ACHN (cell line): Measurements from ENCODE around the gene OR8A1.
"Not testable (repeated sequence)": the region's sequence is repeated elsewhere in the genome, so short reads cannot be mapped to it uniquely, and the experiment has no call there.

ENCODE experiments used
- DNase-seq: peaks from one replicate; pipeline ENCODE4 v3.0.0-alpha.2; 2015
- in situ Hi-C: cut with HindIII; loops from 2 replicates; pipeline ENCODE4 v1.10.0; 2017; ENCODE audit warnings: low sequenced_read_pairs, low pct_ligation_motif_present, low pct_unique_long_range_greater_than_20kb

OR8A1 gene

GRCh38 chr11:124584681-124585372 is 15.0 kb downstream of the OR8A1 start:
- DNase-seq = no peak
- in situ Hi-C loops = loop anchor here (25.0 kb wide), 1 partner anchor 148 kb away; the partner anchor contains the start of gene OR8B8

DNA sequence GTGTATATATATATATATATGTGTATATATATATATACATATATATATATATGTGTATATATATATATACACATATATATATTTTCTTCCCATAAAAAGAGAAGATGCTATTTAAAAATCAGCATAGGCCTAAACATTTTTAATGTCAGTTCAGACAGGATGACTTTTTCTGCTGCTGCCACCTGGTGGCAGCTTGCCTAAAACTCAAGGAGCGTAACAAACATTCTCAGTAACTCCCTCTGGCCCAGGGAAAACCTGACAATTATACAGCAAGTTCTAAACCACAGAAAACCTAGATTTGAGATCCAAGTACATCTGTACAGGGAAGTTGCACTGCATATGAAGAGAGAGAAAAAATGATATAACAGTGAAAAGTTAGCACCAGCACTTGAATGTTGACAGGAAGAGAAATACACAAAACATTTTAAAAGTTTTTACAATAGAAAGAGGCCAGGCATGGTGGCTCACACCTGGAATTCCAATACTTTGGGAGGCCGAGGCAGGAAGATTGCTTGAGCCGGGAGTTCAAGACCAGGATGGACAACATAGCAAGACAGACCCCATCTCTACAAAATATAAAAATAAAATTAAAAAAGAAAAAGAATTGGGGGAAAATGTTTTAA is 16.6 kb downstream of the OR8A1 start:
- in situ Hi-C loops = loop anchor here (25.0 kb wide), 1 partner anchor 149 kb away; the partner anchor contains the start of gene OR8B8
- peak; percentile 55 for DNase-seq

DNA sequence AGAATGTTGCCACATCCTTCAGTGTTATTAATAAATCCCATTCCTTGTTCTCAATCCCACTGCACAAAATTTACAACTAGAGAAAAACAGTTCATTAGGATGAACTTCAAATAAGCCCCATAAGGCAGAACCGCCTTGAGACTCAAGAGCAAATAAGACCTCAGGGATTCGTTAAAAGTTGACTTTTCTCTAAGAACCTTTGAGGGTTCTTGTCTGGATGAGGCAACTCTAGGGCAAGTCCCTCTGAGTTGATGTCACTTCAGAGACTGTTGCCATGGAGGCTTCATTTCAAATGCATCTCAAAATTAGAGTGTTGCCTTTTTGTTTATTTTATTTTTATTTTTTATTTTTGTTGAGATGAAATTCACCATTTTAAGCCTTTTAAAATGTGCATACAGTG is 21.6 kb downstream of the OR8A1 start:
- no peak for DNase-seq
- in situ Hi-C loops = loop anchor here (25.0 kb wide), 1 partner anchor 154 kb away; the partner anchor contains the start of gene OR8B8

DNA sequence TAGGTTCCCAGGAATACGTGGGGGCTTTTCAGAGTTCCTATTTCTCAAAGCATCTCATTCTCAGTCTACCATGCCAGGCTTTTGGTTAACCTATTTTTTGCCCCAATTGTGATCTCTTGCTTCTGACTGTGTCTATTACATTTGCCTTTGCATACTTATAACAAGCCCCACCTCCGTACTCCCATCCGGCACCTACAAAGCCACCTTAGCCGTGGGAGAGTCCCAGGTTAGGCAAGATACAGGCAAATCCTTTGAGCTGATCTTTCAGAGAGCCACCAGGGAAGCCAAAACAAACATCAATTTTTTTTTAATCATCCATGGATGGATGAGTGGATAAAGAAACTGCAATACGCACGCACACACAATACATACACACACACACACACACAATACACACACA is 22.8 kb downstream of the OR8A1 start:
- in situ Hi-C loops = loop anchor here (25.0 kb wide), 1 partner anchor 155 kb away; the partner anchor contains the start of gene OR8B8
- DNase-seq = no peak

DNA sequence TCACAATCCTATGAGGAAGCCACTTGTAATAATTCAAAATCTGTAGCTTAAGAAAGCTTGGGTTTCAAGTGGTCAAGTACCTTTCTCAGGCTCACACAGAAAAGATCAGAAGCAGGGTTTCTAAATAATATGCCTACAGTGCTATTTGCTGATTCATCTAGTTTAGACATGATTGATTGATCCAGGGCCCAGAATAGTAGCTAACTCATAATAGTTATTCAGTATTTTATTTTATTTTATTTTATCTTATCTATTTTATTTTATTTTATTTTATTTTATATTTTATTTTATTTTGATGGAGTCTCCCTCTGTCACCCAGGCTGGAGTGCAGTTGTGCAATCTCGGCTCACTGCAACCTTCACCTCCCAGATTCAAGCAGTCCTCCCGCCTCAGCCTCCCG is 25.5 kb downstream of the OR8A1 start:
- DNase-seq = no peak
- in situ Hi-C loops = loop anchor here (25.0 kb wide), 1 partner anchor 158 kb away; the partner anchor contains the start of gene OR8B8

GRCh38 chr11:124597626-124598025 is 27.8 kb downstream of the OR8A1 start:
- DNase-seq = no peak
- in situ Hi-C loops = loop anchor here (25.0 kb wide), 1 partner anchor 160 kb away; the partner anchor contains the start of gene OR8B8

- no peak for DNase-seq
- in situ Hi-C loops = no loop called here
Measured at GRCh38 chr11:124600621-124601320, 31.0 kb downstream of the OR8A1 start.

DNA sequence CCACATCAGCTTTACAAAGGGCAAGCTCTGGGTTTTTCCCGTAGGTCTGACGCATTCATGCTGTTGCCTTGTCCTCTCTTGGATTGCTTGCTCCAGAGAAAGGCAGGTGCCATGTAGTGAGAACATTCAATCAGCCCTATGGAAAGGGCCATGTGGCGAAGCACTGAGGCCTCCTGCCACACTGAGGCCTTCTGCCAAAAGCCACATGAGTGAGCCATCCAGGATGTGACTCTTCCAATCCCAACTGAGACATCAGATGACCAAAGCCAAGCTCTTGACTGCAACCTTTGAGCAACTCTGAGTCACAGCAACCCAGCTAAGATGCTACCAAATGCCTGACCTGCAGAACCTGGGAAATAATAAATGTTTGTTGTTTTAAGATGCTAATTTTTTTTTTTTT is 32.4 kb downstream of the OR8A1 start:
- in situ Hi-C loops = no loop called here
- DNase-seq = no peak

DNA sequence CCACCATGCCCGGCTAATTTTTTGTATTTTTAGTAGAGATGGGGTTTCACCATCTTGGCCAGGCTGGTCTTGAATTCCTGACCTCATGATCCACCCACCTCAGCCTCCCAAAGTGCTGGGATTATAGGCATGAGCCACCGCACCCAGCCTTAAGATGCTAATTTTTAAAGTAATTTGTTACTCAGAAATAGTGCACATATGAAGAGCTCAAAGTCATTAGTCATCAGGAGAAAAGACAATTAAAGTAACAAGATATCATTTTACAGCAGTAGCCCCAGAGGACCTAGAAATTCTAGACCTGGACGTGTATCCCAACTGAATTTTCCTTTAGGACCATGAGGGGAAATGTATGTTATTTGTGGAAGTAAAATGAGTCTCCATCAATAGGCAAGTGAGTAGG is 32.9 kb downstream of the OR8A1 start:
- in situ Hi-C loops, DNase-seq: not testable (repeated sequence)

DNA sequence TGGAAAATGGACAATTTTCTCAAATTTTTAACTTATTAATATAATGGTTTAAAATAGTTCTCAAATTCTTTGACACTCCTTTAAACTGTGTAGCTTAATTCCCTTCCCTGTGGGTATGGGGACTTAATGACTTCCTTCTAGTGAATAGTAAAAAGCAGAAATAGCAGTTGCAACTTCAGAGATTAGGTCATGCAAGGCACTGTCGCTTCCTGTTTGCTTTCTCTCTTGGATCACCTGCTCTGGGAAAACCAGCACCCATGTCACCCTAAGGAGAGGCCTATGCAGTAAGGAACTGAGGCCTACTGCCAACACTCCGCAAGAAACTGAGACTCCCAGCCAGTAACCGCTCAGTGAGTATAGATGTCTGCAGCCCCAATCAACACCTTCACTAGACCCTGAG is 35.9 kb downstream of the OR8A1 start:
- in situ Hi-C loops = no loop called here

DNA sequence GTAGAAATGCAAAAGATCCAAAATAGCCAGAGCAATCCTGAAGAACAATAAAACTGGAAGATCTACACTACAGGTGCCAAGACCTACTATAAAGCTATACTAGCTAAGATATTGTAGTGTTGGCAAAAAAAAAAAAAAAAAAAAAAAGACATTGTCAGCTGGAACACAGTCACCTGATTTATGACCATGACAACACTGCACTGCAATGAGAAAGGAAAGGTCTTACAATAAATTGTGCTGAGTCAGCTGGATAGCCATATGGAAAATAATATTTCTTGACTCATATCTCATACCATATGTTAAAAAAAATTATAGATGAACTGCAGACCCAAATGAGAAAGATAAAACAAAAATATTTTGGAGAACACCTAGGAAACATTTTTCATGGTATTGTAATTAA is 38.4 kb downstream of the OR8A1 start:
- in situ Hi-C loops = no loop called here
- no peak for DNase-seq

More for the DNA sequence above, 35.9 kb downstream of the OR8A1 start:
- no peak for DNase-seq

GRCh38 chr11:124610295-124610694 is 40.5 kb downstream of the OR8A1 start:
- DNase-seq = no peak
- in situ Hi-C loops = no loop called here

DNA sequence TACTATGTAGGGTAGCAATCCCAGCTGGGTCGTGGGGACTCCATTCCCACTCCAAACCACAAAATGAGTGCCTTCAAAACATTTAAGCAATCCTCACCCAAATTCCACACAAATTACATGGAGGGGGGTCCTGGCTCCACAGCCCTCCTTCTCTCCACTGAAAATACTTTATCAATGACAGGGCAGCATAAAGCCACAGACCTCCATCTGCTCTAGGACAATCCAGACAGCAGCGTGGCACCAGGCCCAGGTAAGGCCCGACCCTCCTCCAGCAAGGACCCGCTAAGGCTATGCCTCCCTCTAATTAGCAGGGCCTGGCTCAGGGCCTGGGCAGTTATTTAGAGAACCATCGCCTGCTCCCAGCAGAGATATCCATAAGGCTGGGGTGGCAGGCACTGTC is 41.3 kb downstream of the OR8A1 start, which contains the start of gene PANX3:
TSS of gene PANX3 (plus strand) at position 365 of the 400 bp plus-strand sequence. CDS start 129 bp downstream, outside the sequence.
- in situ Hi-C loops = no loop called here
- no peak for DNase-seq

GRCh38 chr11:124612045-124612444 is 42.2 kb downstream of the OR8A1 start:
- in situ Hi-C loops = no loop called here
- no peak for DNase-seq

DNA sequence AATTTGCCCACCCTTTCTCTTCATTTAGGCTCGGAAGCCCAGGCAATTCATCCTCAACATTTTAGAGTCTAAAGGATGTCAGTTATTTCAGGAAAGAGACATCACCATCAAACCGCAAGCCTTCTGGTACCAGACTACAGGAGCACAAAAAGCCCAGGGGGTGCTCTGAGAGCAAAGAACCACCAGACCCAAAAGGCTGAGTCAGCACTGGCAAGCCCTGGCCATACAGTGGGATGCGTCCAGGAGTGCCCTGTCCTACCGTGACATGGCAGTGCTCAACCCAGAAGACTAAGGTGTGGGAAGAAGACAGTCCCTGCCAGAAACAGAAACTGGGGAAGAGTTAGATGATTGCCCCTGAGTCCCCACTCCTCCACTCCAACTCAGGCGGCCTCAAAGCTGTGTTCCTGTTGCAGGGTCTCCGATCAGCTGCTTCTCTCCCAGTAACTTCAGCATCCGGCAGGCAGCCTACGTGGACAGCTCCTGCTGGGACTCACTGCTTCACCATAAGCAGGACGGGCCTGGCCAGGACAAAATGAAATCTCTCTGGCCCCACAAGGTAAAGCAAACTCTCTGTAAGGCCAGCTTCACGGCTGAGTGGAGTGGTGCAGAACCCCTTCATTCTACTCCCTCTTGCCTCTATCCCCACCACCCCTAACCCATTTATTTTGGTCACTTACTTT is 42.9 kb downstream of the OR8A1 start:
- in situ Hi-C loops = no loop called here
- no peak for DNase-seq

- DNase-seq = no peak
- in situ Hi-C loops = no loop called here
Measured at GRCh38 chr11:124618863-124619262, 49.1 kb downstream of the OR8A1 start.
